Right atrium auricular region (tissue), 2 donors: ENCODE data around the gene TIFAB. TPM values are rescaled to one million over a fixed set of nuclear protein-coding genes. Genes with fewer than 3 reads are reported as not detected.

Experiments
- DNase-seq: peaks from one replicate; pipeline ENCODE4 v3.0.0-alpha.2; 2019; ENCODE audit warnings: low spot score
- H3K27ac ChIP-seq, 2 donors: fragments of 200-600 bp; sonication (generic); 1 replicate in 1 of 2; 2 replicates in 1 of 2; pipeline ENCODE4 v1.5.1; 2016 to 2019
- H3K27me3 ChIP-seq, 2 donors: fragments of 200-600 bp; sonication (generic); one replicate each; pipeline versions ENCODE4 v1.5.1 to v1.6.0; 2017 to 2019
- H3K36me3 ChIP-seq: fragments of 200-600 bp; sonication (generic); one replicate; pipeline ENCODE4 v1.5.1; 2016
- H3K4me1 ChIP-seq, 2 donors: fragments of 200-600 bp; sonication (generic); one replicate each; pipeline versions ENCODE4 v1.5.1 to v1.6.0; 2017 to 2019
- H3K4me3 ChIP-seq, 2 donors: fragments of 200-600 bp; sonication (generic); 1 replicate in 1 of 2; 2 replicates in 1 of 2; pipeline ENCODE4 v1.5.1; 2017 to 2019; ENCODE audit warnings: mild to moderate bottlenecking in 1 of 2, moderate library complexity in 1 of 2
- H3K9me3 ChIP-seq, 2 donors: fragments of 200-600 bp; sonication (generic); one replicate each; pipeline ENCODE4 v1.5.1; 2019
- CTCF ChIP-seq, 2 donors: fragments of 200-600 bp; sonication (generic); IDR thresholded peaks; one replicate each; pipeline ENCODE4 v1.5.1; 2019; ENCODE audit warnings: antibody characterized with exemption in 2 of 2
- total RNA-seq, 2 donors: library from RNA; depleted of rRNA; stranded (reverse); fragments of >200 nt; gene quantifications; one replicate each; pipeline ENCODE4 v1.1.0, GENCODE V29; 2016

The TIFAB gene
- total RNA-seq, 2 donors from 2014 or later, result not detected

DNA sequence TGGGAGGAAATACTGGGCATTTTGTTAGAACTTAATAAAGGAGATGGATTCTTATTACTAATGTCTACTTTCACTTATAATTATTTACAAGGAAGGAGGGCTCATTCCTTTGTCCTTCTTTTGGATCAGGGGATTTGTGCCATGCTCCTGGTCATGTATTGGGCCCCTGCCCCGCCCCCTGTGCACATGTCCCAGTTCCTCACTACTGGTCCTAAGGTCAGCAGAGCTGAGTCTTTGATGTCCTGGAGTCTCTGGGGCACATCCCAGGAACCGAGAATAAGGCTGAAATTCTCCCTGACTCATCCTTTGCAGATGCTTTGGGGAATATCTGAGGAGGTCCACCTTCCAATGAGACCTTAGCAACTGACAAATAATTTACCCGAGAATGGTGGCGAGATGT is 19.6 kb upstream of the TIFAB start:
- no peaks in the 10 kb centered on the region for H3K27me3 ChIP-seq
- no peak for DNase-seq
- no peak overlapping the region for H3K4me3 ChIP-seq
- peaks cover 0 to 3% of the 10 kb centered on the region in 2 donors for H3K4me1 ChIP-seq
- no peak overlapping the region for H3K27ac ChIP-seq
- H3K9me3 ChIP-seq, result no peaks in the 10 kb centered on the region
- no peak for TF ChIP-seq CTCF (IDR thresholded peaks at IDR 0.05)
- H3K36me3 ChIP-seq, result no peaks in the 10 kb centered on the region

GRCh38 chr5:135469911-135470310 is 17.8 kb upstream of the TIFAB start:
- no peaks in the 10 kb centered on the region for H3K9me3 ChIP-seq
- no peaks in the 10 kb centered on the region for H3K36me3 ChIP-seq
- H3K4me1 ChIP-seq, result peaks cover 0 to 10% of the 10 kb centered on the region in 2 donors
- H3K27me3 ChIP-seq, result no peaks in the 10 kb centered on the region
- DNase-seq, result no peak
- no peak for TF ChIP-seq CTCF (IDR thresholded peaks at IDR 0.05)
- H3K4me3 ChIP-seq, result no peak overlapping the region
- no peak overlapping the region for H3K27ac ChIP-seq

- Histone ChIP-seq H3K27ac (no peak overlapping the region), H3K27me3 (no peaks in the 10 kb centered on the region), H3K9me3 (no peaks in the 10 kb centered on the region), H3K4me3 (no peak overlapping the region), H3K4me1 (peaks cover 0 to 10% of the 10 kb centered on the region in 2 donors), H3K36me3 (no peaks in the 10 kb centered on the region)
- TF ChIP-seq CTCF (IDR thresholded peaks at IDR 0.05), result no peak
- no peak for DNase-seq
These were observed 16.4 kb upstream of the TIFAB start for GRCh38 chr5:135468541-135468940.

DNA sequence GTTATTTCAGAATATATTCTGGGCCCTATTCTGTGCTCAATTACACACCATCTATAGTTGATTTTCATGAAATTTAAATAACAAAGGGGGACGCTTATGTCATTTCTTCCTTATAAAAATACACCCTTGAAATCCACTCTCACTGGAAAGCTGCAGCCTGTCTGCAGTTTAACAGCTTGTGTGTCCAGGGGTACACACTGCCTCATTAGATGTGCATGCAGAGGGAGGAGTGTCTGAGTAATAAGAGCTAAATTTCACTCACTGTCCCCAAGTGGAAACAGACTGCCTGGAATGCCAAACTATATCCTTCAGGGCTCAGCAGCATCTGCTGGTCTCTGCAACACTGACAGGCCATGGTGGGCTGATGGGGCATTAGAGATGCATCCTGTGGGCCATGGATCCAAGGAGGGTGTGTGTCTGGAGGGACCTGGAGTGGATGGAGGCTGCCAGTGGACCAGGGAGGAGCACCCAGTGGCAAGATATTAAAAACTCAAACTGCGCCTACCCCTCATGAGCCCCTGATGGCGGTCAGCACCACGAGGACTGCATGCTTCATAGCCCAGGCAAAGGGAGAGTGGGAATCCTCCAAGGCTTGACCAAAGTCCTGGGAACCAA is 15.8 kb upstream of the TIFAB start:
- Histone ChIP-seq H3K27me3 (no peaks in the 10 kb centered on the region), H3K9me3 (no peaks in the 10 kb centered on the region), H3K27ac (no peak overlapping the region), H3K4me1 (peaks cover 0 to 10% of the 10 kb centered on the region in 2 donors), H3K4me3 (no peak overlapping the region), H3K36me3 (no peaks in the 10 kb centered on the region)
- no peak for TF ChIP-seq CTCF (IDR thresholded peaks at IDR 0.05)
- no peak for DNase-seq

DNA sequence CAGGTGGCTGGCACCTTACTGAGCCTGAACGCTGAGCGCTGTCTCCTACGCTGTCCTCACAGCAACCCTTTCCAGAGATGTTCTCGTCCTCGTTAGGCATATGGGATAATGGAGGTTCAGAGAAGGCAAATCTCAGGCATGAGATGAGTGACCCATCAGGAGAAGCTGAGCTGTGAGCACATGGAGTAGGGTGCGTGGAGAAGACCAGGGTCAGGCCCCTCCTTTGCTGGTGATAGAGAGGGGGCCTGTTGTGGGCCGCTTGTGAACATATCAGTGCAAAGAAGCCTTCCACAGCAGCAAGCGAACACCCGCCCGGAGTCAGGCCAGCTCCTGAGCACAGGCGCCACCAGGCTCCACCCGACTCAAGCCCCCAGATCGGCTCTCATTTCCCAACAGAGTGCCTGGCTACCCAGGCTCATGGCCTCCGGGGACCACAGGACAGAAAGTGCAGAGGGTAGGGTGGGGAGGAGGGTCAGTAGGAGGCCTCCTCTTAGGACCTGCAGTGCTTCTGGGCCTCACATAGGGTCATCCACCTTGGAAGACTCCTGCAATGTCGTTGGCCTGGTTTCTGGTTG is 15.0 kb upstream of the TIFAB start:
- no peak for TF ChIP-seq CTCF (IDR thresholded peaks at IDR 0.05)
- DNase-seq, result no peak
- H3K27me3 ChIP-seq, result no peaks in the 10 kb centered on the region

More for the DNA sequence above, 15.0 kb upstream of the TIFAB start:
- H3K27ac ChIP-seq, result no peak overlapping the region
- H3K9me3 ChIP-seq, result no peaks in the 10 kb centered on the region
- H3K36me3 ChIP-seq, result no peaks in the 10 kb centered on the region
- H3K4me3 ChIP-seq, result no peak overlapping the region
- peaks cover 0 to 10% of the 10 kb centered on the region in 2 donors for H3K4me1 ChIP-seq
